HEK293 (cell line): ENCODE measurements around the gene SYDE2.

Source experiments
- CTCF ChIA-PET: fragments of 350-600 bp; formaldehyde crosslinking; extraction: SDS; loops from one replicate; lab custom pipeline; 2021; ENCODE audit warnings: antibody characterized with exemption; lab: Yijun Ruan, JAX
- POLR2A ChIA-PET: fragments of 300-600 bp; formaldehyde crosslinking; extraction: SDS; loops from one replicate; lab custom pipeline; 2020; ENCODE audit warnings: antibody characterized with exemption, inconsistent platforms; lab: Yijun Ruan, JAX
- H3K27ac ChIP-seq: fragments of 200-500 bp; sonication (Bioruptor generic); 2 replicates; pipeline ENCODE4 v1.5.1; 2014; ENCODE audit warnings: low read depth, low read length, control low read depth, inconsistent platforms; ENCODE audit errors: extremely low read depth
- H3K36me3 ChIP-seq, 2 experiments: fragments of 200-500 bp in 1 of 2; sonication (Bioruptor generic) in 1 of 2; 1 replicate in 1 of 2; 2 replicates in 1 of 2; pipeline ENCODE4 v1.5.1; 2014 to 2017; ENCODE audit warnings: inconsistent platforms in 2 of 2, low read length in 2 of 2; ENCODE audit not compliant: control insufficient read depth in 2 of 2, insufficient read depth in 1 of 2
- H3K4me1 ChIP-seq: fragments of 200-500 bp; sonication (Bioruptor generic); 2 replicates; pipeline ENCODE4 v1.5.1; 2014; ENCODE audit warnings: mild to moderate bottlenecking, low read length, inconsistent platforms; ENCODE audit not compliant: control insufficient read depth, insufficient read depth
- H3K4me3 ChIP-seq: 2 replicates; pipeline ENCODE4 v1.5.1; 2011; ENCODE audit warnings: low read depth, mild to moderate bottlenecking, control low read depth, low read length, moderate library complexity
- H3K9me3 ChIP-seq: fragments of 200-500 bp; sonication (Bioruptor generic); 2 replicates; pipeline ENCODE4 v1.5.1; 2014; ENCODE audit warnings: low read depth, low read length, inconsistent platforms; ENCODE audit not compliant: control insufficient read depth, insufficient read depth
- GFI1B ChIP-seq: fragments of 450-650 bp; formaldehyde crosslinking; IDR thresholded peaks from 2 replicates; pipeline ENCODE4 v1.5.1; 2016; ENCODE audit warnings: missing biosample characterization, missing genetic modification characterization
- GLI4 ChIP-seq: fragments of 450-650 bp; formaldehyde crosslinking; IDR thresholded peaks from 2 replicates; pipeline ENCODE4 v1.5.1; 2016; ENCODE audit warnings: missing biosample characterization, missing genetic modification characterization
- MZF1 ChIP-seq: fragments of 450-650 bp; formaldehyde crosslinking; IDR thresholded peaks from 2 replicates; pipeline ENCODE4 v1.5.1; 2017; ENCODE audit warnings: missing biosample characterization, missing genetic modification characterization, borderline replicate concordance
- RBAK ChIP-seq: fragments of 450-650 bp; formaldehyde crosslinking; IDR thresholded peaks from 2 replicates; pipeline ENCODE4 v1.5.1; 2016; ENCODE audit warnings: missing biosample characterization, missing genetic modification characterization
- TRIM28 ChIP-seq: IDR thresholded peaks from 2 replicates; pipeline ENCODE4 v1.6.1; 2011; ENCODE audit warnings: low read length, control low read depth, borderline replicate concordance
- ZBTB21 ChIP-seq: fragments of 450-650 bp; formaldehyde crosslinking; IDR thresholded peaks from 2 replicates; pipeline ENCODE4 v1.5.1; 2017; ENCODE audit warnings: missing biosample characterization, missing genetic modification characterization
- ZNF133 ChIP-seq: fragments of 450-650 bp; formaldehyde crosslinking; IDR thresholded peaks from 2 replicates; pipeline ENCODE4 v1.5.1; 2016; ENCODE audit warnings: missing biosample characterization, missing genetic modification characterization
- ZNF248 ChIP-seq: fragments of 450-650 bp; formaldehyde crosslinking; IDR thresholded peaks from 2 replicates; pipeline ENCODE4 v1.5.1; 2017; ENCODE audit warnings: missing biosample characterization, missing genetic modification characterization
- ZNF580 ChIP-seq: fragments of 450-650 bp; formaldehyde crosslinking; IDR thresholded peaks from 2 replicates; pipeline ENCODE4 v1.5.1; 2016; ENCODE audit warnings: missing biosample characterization, missing genetic modification characterization
- ZNF623 ChIP-seq: fragments of 450-650 bp; formaldehyde crosslinking; IDR thresholded peaks from 2 replicates; pipeline ENCODE4 v1.5.1; 2016; ENCODE audit warnings: missing biosample characterization, missing genetic modification characterization
- ZNF645 ChIP-seq: fragments of 450-650 bp; formaldehyde crosslinking; IDR thresholded peaks from 2 replicates; pipeline ENCODE4; 2016; ENCODE audit warnings: missing biosample characterization, missing genetic modification characterization
- ZNF660 ChIP-seq: fragments of 450-650 bp; IDR thresholded peaks from 2 replicates; pipeline ENCODE4 v1.5.1; 2018; ENCODE audit warnings: missing biosample characterization, mild to moderate bottlenecking, missing genetic modification characterization
- ZNF701 ChIP-seq: fragments of 450-650 bp; formaldehyde crosslinking; IDR thresholded peaks from 2 replicates; pipeline ENCODE4 v1.5.1; 2016; ENCODE audit warnings: missing biosample characterization, missing genetic modification characterization
- ZNF747 ChIP-seq: fragments of 450-650 bp; formaldehyde crosslinking; IDR thresholded peaks from 2 replicates; pipeline ENCODE4 v1.5.1; 2016; ENCODE audit warnings: missing biosample characterization, missing genetic modification characterization
- ZNF791 ChIP-seq: fragments of 450-650 bp; formaldehyde crosslinking; IDR thresholded peaks from 2 replicates; pipeline ENCODE4 v1.5.1; 2016; ENCODE audit warnings: missing biosample characterization, missing genetic modification characterization
- ZSCAN30 ChIP-seq: fragments of 450-650 bp; IDR thresholded peaks from 2 replicates; pipeline ENCODE4 v1.5.1; 2018; ENCODE audit warnings: missing biosample characterization, mild to moderate bottlenecking, missing genetic modification characterization, moderate library complexity
- TF ChIP-seq, protein P1 (sequence below): fragments of 450-650 bp; formaldehyde crosslinking; IDR thresholded peaks from 2 replicates; pipeline ENCODE4 v1.5.1; 2017; ENCODE audit warnings: missing biosample characterization, missing genetic modification characterization
- TF ChIP-seq, protein P2 (sequence below): fragments of 450-650 bp; IDR thresholded peaks from 2 replicates; pipeline ENCODE4 v1.5.1; 2018; ENCODE audit warnings: missing biosample characterization, mild to moderate bottlenecking, missing genetic modification characterization
- TF ChIP-seq, protein P3 (sequence below): fragments of 450-650 bp; formaldehyde crosslinking; IDR thresholded peaks from 2 replicates; pipeline ENCODE4 v1.5.1; 2016; ENCODE audit warnings: missing biosample characterization, missing genetic modification characterization, borderline replicate concordance

SYDE2 gene

DNA sequence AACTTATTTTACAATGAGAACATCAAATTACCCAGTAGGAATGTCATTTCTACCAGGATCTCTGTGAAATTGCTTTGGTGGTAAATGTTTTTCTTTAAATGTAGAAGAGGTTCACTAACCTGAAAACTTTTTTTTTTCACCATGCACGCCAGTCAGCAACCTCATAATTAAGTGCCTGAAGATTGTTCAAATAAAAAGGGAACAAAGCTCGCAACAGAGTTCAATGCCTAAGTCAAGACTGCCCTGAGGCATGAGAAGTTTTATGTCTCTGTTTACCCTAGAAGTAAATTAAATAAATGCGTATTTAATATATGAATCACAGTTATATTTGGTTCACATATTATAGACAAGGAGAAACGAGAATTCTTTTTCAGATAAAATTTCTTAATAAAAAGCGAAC lies 13.8 kb upstream of the SYDE2 start:
- Histone ChIP-seq H3K9me3 (no peaks in the 10 kb centered on the region), H3K27ac (no peak overlapping the region), H3K36me3 (no peaks in the 10 kb centered on the region), H3K4me3 (no peak overlapping the region), H3K4me1 (no peaks in the 10 kb centered on the region)
- ChIA-PET CTCF (interaction anchor here (0.6 to 0.9 kb wide), 2 partner anchors 106 to 1279 kb away, joined by 3 read pairs; no protein-coding TSS in a partner anchor), POLR2A (no interaction called here)
- no peak for TF ChIP-seq TRIM28
- TF ChIP-seq, protein P1, sequence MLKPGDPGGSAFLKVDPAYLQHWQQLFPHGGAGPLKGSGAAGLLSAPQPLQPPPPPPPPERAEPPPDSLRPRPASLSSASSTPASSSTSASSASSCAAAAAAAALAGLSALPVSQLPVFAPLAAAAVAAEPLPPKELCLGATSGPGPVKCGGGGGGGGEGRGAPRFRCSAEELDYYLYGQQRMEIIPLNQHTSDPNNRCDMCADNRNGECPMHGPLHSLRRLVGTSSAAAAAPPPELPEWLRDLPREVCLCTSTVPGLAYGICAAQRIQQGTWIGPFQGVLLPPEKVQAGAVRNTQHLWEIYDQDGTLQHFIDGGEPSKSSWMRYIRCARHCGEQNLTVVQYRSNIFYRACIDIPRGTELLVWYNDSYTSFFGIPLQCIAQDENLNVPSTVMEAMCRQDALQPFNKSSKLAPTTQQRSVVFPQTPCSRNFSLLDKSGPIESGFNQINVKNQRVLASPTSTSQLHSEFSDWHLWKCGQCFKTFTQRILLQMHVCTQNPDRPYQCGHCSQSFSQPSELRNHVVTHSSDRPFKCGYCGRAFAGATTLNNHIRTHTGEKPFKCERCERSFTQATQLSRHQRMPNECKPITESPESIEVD (tag by site-specific recombination) = peak; percentile 83

DNA sequence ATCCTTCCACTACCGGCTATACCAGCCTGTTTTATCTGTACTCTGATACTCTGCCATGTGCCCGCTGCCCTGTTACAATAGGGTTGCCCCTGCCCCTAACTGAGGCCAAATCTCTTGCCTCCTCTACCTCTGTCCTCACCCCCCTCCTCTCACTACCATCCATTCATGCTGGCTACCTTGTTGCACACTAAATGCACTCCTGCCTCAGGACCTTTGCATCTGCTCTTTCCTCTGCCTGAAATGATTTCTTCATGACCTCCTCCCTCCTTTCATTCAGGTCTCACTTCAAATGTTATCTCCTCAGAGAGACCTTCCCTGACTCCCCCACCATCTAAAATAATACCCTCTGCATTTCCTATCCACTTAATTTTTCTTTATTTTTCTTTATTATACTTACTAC lies 7.7 kb upstream of the SYDE2 start:
- Histone ChIP-seq H3K9me3 (no peaks in the 10 kb centered on the region), H3K4me3 (no peak overlapping the region), H3K36me3 (no peaks in the 10 kb centered on the region), H3K27ac (no peak overlapping the region), H3K4me1 (no peaks in the 10 kb centered on the region)
- no peak for TF ChIP-seq ZNF133 (tag by site-specific recombination)
- TF ChIP-seq, protein P2, sequence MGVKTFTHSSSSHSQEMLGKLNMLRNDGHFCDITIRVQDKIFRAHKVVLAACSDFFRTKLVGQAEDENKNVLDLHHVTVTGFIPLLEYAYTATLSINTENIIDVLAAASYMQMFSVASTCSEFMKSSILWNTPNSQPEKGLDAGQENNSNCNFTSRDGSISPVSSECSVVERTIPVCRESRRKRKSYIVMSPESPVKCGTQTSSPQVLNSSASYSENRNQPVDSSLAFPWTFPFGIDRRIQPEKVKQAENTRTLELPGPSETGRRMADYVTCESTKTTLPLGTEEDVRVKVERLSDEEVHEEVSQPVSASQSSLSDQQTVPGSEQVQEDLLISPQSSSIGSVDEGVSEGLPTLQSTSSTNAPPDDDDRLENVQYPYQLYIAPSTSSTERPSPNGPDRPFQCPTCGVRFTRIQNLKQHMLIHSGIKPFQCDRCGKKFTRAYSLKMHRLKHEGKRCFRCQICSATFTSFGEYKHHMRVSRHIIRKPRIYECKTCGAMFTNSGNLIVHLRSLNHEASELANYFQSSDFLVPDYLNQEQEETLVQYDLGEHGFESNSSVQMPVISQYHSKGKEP (tag by site-specific recombination) = no peak
- no peak for TF ChIP-seq ZNF701 (tag by site-specific recombination)
- TF ChIP-seq, protein P3, sequence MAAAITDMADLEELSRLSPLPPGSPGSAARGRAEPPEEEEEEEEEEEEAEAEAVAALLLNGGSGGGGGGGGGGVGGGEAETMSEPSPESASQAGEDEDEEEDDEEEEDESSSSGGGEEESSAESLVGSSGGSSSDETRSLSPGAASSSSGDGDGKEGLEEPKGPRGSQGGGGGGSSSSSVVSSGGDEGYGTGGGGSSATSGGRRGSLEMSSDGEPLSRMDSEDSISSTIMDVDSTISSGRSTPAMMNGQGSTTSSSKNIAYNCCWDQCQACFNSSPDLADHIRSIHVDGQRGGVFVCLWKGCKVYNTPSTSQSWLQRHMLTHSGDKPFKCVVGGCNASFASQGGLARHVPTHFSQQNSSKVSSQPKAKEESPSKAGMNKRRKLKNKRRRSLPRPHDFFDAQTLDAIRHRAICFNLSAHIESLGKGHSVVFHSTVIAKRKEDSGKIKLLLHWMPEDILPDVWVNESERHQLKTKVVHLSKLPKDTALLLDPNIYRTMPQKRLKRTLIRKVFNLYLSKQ = no peak
- TF ChIP-seq ZNF645 (tag by site-specific recombination) = no peak
- no peak for TF ChIP-seq MZF1 (tag by site-specific recombination)
- TF ChIP-seq GLI4 (tag by site-specific recombination) = no peak
- no peak for TF ChIP-seq ZNF791 (tag by site-specific recombination)
- TF ChIP-seq ZNF580 (tag by site-specific recombination) = peak; percentile 72; the same call in 1 of the 2 replicates
- TF ChIP-seq ZBTB21 (tag by site-specific recombination) = no peak
- TF ChIP-seq ZNF248 = no peak
- no peak for TF ChIP-seq ZNF660 (tag by site-specific recombination)
- TF ChIP-seq RBAK (tag by site-specific recombination) = no peak
- TF ChIP-seq ZNF623 = peak; percentile 96
- no peak for TF ChIP-seq GFI1B (tag by site-specific recombination)
- no peak for TF ChIP-seq ZNF747 (tag by site-specific recombination)
- TF ChIP-seq ZSCAN30 (tag by site-specific recombination) = no peak
- ChIA-PET CTCF (interaction anchor here (0.6 kb wide), 1 partner anchor 50 kb away, joined by 4 read pairs; no protein-coding TSS in a partner anchor), POLR2A (no interaction called here)
